Uterus (tissue), 2 donors: Measurements from ENCODE around the gene RAB39A.

ENCODE experiments used
- CTCF ChIP-seq, 4 experiments: fragments of 200-600 bp in 2 of 4; fragments of 450-650 bp in 2 of 4; sonication (generic) in 2 of 4; IDR thresholded peaks; one replicate each; pipeline ENCODE4 v1.5.1; 2016 to 2019; ENCODE audit warnings: antibody characterized with exemption in 4 of 4, mild to moderate bottlenecking in 2 of 4, moderate library complexity in 1 of 4
- POLR2A ChIP-seq, 2 donors: fragments of 450-650 bp; IDR thresholded peaks; one replicate each; pipeline ENCODE4 v1.6.1; 2016; ENCODE audit warnings: antibody characterized with exemption in 2 of 2, mild to moderate bottlenecking in 1 of 2, moderate library complexity in 1 of 2

- no peak for TF ChIP-seq CTCF (IDR thresholded peaks at IDR 0.05)
- no peak for TF ChIP-seq POLR2A (IDR thresholded peaks at IDR 0.05)
These were observed 46.0 kb upstream of the RAB39A start for GRCh38 chr11:107882095-107882820.
